GM19099 (cell line): Measurements from ENCODE around the gene NLRP5.

Source experiments
- POLR2A ChIP-seq: IDR thresholded peaks from 3 replicates; pipeline ENCODE4 v1.6.1; 2011; ENCODE audit warnings: low read depth; ENCODE audit not compliant: insufficient read length; ENCODE audit errors: extremely low read depth

Gene NLRP5

GRCh38 chr19:56069642-56070041 lies 83.1 kb downstream of the NLRP5 start:
- TF ChIP-seq POLR2A: no peak

- no peak for TF ChIP-seq POLR2A
These were observed 84.6 kb downstream of the NLRP5 start for GRCh38 chr19:56071151-56071550.

- TF ChIP-seq POLR2A: no peak
These were observed 89.9 kb downstream of the NLRP5 start for GRCh38 chr19:56076498-56076897.

- TF ChIP-seq POLR2A: no peak
These were observed 93.0 kb downstream of the NLRP5 start for GRCh38 chr19:56079609-56080008.

GRCh38 chr19:56080669-56081401 lies 94.3 kb downstream of the NLRP5 start:
- TF ChIP-seq POLR2A: no peak

GRCh38 chr19:56083668-56084067 lies 97.1 kb downstream of the NLRP5 start:
- TF ChIP-seq POLR2A: no peak

GRCh38 chr19:56084835-56085536 lies 98.4 kb downstream of the NLRP5 start:
- TF ChIP-seq POLR2A: no peak

GRCh38 chr19:56085571-56086275 lies 99.1 kb downstream of the NLRP5 start:
- no peak for TF ChIP-seq POLR2A

GRCh38 chr19:56086671-56087430 lies 100.3 kb downstream of the NLRP5 start:
- TF ChIP-seq POLR2A: no peak

- no peak for TF ChIP-seq POLR2A
These were observed 101.3 kb downstream of the NLRP5 start for GRCh38 chr19:56087647-56088496.

- no peak for TF ChIP-seq POLR2A
These were observed 102.1 kb downstream of the NLRP5 start for GRCh38 chr19:56088497-56089215.

- no peak for TF ChIP-seq POLR2A
These were observed 102.8 kb downstream of the NLRP5 start for GRCh38 chr19:56089344-56089743.

- TF ChIP-seq POLR2A: no peak
These were observed 104.5 kb downstream of the NLRP5 start for GRCh38 chr19:56091066-56091490.
